Measurements from ENCODE around the gene ZNF700.
"Not testable (repeated sequence)": the region's sequence is repeated elsewhere in the genome, so short reads cannot be mapped to it uniquely, and the experiment has no call there.

ZNF700 gene

DNA sequence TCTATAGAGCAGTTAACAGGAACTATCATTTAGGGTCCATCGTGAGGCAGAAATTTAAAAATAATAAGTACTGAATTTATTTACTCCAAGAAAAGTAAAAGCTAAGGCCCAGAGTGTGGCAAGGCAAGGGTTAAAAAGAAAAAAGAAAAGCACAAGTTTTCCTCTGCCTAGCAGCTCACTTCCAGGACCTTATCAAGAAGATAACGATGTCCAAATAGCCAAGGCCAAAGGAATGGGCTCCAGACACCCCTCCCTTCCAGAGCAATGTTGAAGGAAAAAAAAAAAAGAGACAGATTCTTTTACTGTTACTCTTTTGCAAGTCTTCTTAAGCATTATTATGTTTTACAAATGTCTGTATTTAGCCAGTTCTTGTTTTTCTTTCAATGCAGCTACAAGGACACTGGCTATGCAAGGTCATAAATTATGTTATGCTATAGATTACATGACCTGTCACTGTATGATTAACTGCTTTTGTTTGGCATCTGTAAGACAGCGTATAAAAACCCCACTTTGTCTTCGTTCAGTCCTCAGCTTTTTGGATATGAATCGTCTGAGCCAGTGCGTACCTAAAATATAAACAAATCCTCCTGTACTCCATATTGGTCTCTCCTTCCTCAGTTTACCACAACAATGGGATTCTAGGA lies 2.9 kb upstream of the ZNF700 start:
- TF ChIP-seq ZNF274 (IDR thresholded peaks at IDR 0.05; ENCODE audit: low read depth, low read length) = no peak
- no peak for TF ChIP-seq YY1 (IDR thresholded peaks at IDR 0.05; ENCODE audit: insufficient read depth, insufficient read length)
- no peak for TF ChIP-seq SUZ12 (IDR thresholded peaks at IDR 0.05; ENCODE audit: extremely low read depth, insufficient read depth, insufficient read length)
- Histone ChIP-seq H3K9me3 (ENCODE audit: insufficient read depth, low read length) (no peaks in the 10 kb centered on the region), H3K27me3 (ENCODE audit: insufficient read depth, insufficient read length) (no peaks in the 10 kb centered on the region), H3K9ac (ENCODE audit: insufficient read length, low read depth) (no peak overlapping the region), H3K4me1 (ENCODE audit: insufficient read depth, insufficient read length) (peaks cover 4% of the 10 kb centered on the region), H3K4me3 (ENCODE audit: insufficient read length, low read depth) (no peak overlapping the region), H3K36me3 (ENCODE audit: insufficient read depth, insufficient read length, low read length) (peaks cover 4% of the 10 kb centered on the region)
- DNase-seq (ENCODE audit: low read depth, low spot score) = no peak

DNA sequence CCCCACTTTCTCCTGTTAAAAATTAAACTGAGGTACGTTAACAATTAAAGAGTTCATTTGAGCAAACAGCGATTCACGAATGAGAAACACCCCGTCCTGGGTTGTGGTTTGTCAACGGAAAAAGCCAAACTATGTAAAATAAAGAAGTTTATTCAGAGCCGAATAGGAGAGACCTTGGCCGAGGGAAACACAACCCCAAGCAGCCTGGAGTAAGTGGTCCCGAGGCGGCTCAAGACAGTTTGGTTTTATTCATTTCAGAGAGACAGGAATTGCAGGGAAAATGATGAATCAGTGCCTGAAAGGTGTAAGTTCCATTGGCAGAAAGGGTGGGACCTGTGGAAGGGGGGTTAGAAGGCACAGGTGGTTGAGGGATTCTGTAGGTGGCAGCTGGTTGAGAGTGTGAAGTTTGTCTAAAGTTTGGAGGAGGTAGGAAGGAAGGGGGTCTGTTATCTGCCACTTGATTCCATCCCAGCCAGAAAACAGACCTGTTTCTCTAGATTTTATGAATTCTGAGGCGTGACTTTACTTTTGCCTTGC lies 812 bp downstream of the ZNF700 start:
- not testable (repeated sequence) for H3K4me1 ChIP-seq (ENCODE audit: insufficient read depth, insufficient read length); H3K27me3 ChIP-seq (ENCODE audit: insufficient read depth, insufficient read length); H3K9me3 ChIP-seq (ENCODE audit: insufficient read depth, low read length); DNase-seq (ENCODE audit: low read depth, low spot score)
- peak overlapping the region; percentile 99 for H3K9ac ChIP-seq (ENCODE audit: insufficient read length, low read depth)
- H3K36me3 ChIP-seq (ENCODE audit: insufficient read depth, insufficient read length, low read length) = peaks cover 23% of the 10 kb centered on the region
- H3K4me3 ChIP-seq (ENCODE audit: insufficient read length, low read depth) = peak overlapping the region; percentile 83

DNA sequence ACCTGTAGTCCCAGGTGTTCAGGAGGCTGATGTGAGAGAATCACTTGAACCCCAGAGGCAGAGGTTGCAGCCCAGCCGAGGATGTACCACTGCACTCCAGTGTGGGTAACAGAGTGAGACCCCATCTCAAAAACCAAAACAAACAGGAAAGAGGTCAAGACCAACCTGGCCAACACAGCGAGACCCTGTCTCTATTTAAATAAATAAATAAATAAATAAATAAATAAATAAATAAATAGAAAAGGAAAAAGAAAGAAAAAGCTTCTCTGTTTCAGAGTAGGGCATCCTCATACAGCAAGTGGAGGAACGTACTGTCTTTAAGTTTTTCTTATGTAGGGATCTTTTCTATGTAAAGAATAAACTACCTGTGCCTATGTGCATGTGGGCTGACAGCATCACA lies 2.3 kb downstream of the ZNF700 start:
- Histone ChIP-seq H3K36me3 (ENCODE audit: insufficient read depth, insufficient read length, low read length) (peaks cover 26% of the 10 kb centered on the region), H3K9ac (ENCODE audit: insufficient read length, low read depth) (no peak overlapping the region), H3K27me3 (ENCODE audit: insufficient read depth, insufficient read length) (no peaks in the 10 kb centered on the region), H3K9me3 (ENCODE audit: insufficient read depth, low read length) (peaks cover 5% of the 10 kb centered on the region; the same call in 1 of the 2 replicates), H3K4me3 (ENCODE audit: insufficient read length, low read depth) (no peak overlapping the region), H3K4me1 (ENCODE audit: insufficient read depth, insufficient read length) (peaks cover 4% of the 10 kb centered on the region)
- TF ChIP-seq ZNF274 (IDR thresholded peaks at IDR 0.05; ENCODE audit: low read depth, low read length) (no peak), SUZ12 (IDR thresholded peaks at IDR 0.05; ENCODE audit: extremely low read depth, insufficient read depth, insufficient read length) (no peak), YY1 (IDR thresholded peaks at IDR 0.05; ENCODE audit: insufficient read depth, insufficient read length) (no peak)
- no peak for DNase-seq (ENCODE audit: low read depth, low spot score)

DNA sequence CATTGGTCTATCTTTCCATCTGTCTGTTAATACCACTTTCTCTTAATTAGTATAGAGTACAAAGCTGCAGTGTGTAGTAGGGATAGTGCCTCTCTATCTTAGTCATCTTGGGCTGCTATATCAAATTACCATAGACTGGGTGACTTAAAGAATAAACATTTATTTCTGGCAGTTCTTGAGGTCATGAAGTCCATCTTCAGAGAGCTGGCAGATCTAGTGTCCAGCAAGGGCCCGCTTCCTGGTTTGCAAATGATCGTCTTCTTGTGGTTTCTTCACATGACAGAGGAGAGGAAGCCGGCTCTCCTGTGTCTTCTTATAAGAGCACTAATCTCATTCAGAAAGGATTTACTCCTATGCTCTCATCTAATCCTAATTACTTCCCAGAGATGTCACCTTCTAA lies 6.1 kb downstream of the ZNF700 start:
- Histone ChIP-seq H3K9me3 (ENCODE audit: insufficient read depth, low read length) (peaks cover 24% of the 10 kb centered on the region; the same call in 1 of the 2 replicates), H3K27me3 (ENCODE audit: insufficient read depth, insufficient read length) (no peaks in the 10 kb centered on the region), H3K36me3 (ENCODE audit: insufficient read depth, insufficient read length, low read length) (peaks cover 33% of the 10 kb centered on the region), H3K4me1 (ENCODE audit: insufficient read depth, insufficient read length) (no peaks in the 10 kb centered on the region), H3K9ac (ENCODE audit: insufficient read length, low read depth) (no peak overlapping the region), H3K4me3 (ENCODE audit: insufficient read length, low read depth) (no peak overlapping the region)
- TF ChIP-seq YY1 (IDR thresholded peaks at IDR 0.05; ENCODE audit: insufficient read depth, insufficient read length) (no peak), SUZ12 (IDR thresholded peaks at IDR 0.05; ENCODE audit: extremely low read depth, insufficient read depth, insufficient read length) (no peak), ZNF274 (IDR thresholded peaks at IDR 0.05; ENCODE audit: low read depth, low read length) (no peak)
- no peak for DNase-seq (ENCODE audit: low read depth, low spot score)

DNA sequence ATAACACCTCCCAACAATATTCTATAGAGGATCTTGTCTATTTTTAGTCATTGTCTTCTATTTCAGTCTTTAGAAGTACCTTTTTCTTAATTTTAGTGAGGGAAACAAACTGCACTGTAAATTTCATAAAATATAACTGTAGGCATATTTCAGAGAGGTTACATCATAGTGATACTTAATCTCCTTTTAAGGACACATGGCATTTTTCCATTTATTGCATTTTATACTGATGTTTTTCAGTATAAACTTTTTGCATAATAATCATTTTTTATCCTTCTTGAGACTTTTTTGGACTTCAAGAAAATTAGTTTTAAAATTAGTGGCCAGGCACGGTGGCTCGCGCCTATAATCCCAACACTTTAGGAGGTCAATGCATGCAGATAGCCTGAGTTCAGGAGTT lies 6.6 kb downstream of the ZNF700 start:
- Histone ChIP-seq H3K36me3 (ENCODE audit: insufficient read depth, insufficient read length, low read length) (peaks cover 33% of the 10 kb centered on the region), H3K4me1 (ENCODE audit: insufficient read depth, insufficient read length) (no peaks in the 10 kb centered on the region), H3K9ac (ENCODE audit: insufficient read length, low read depth) (no peak overlapping the region), H3K9me3 (ENCODE audit: insufficient read depth, low read length) (peaks cover 24% of the 10 kb centered on the region; the same call in 1 of the 2 replicates), H3K27me3 (ENCODE audit: insufficient read depth, insufficient read length) (no peaks in the 10 kb centered on the region), H3K4me3 (ENCODE audit: insufficient read length, low read depth) (no peak overlapping the region)
- TF ChIP-seq YY1 (IDR thresholded peaks at IDR 0.05; ENCODE audit: insufficient read depth, insufficient read length) = no peak
- no peak for TF ChIP-seq SUZ12 (IDR thresholded peaks at IDR 0.05; ENCODE audit: extremely low read depth, insufficient read depth, insufficient read length)
- TF ChIP-seq ZNF274 (IDR thresholded peaks at IDR 0.05; ENCODE audit: low read depth, low read length) = no peak
- DNase-seq (ENCODE audit: low read depth, low spot score) = no peak

DNA sequence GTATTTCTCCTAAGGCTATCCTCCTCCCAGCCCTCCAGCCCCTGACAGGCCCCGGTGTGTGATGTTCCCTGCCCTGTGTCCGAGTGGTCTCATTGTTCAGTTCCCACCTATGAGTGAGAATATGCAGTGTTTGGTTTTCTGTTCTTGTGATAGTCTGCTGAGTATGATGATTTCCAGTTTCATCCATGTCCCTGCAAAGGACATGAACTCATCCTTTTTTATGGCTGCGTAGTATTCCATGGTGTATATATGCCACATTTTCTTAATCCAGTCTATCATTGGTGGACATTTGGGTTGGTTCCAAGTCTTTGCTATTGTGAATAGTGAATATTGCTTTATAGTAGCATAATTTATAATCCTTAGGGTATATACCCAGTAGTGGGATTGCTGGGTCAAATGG lies 10.9 kb downstream of the ZNF700 start:
- Histone ChIP-seq H3K36me3 (ENCODE audit: insufficient read depth, insufficient read length, low read length) (peaks cover 14% of the 10 kb centered on the region), H3K9me3 (ENCODE audit: insufficient read depth, low read length) (peaks cover 39% of the 10 kb centered on the region)
- not testable (repeated sequence) for H3K4me3 ChIP-seq (ENCODE audit: insufficient read length, low read depth); H3K4me1 ChIP-seq (ENCODE audit: insufficient read depth, insufficient read length); DNase-seq (ENCODE audit: low read depth, low spot score); H3K9ac ChIP-seq (ENCODE audit: insufficient read length, low read depth); H3K27me3 ChIP-seq (ENCODE audit: insufficient read depth, insufficient read length)

DNA sequence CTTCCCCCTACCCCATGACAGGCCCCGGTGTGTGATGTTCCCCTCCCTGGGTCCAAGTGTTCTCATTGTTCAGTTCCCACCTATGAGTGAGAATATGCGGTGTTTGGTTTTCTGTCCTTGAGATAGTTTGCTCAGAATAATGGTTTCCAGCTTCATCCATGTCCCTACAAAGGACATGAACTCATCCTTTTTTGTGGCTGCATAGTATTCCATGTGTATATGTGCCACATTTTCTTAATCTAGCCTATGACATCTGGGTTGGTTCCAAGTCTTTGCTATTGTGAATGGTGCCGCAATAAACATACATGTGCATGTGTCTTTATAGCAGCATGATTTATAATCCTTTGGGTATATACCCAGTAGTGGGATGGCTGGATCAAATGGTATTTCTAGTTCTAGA lies 13.5 kb downstream of the ZNF700 start:
- not testable (repeated sequence) for H3K27me3 ChIP-seq (ENCODE audit: insufficient read depth, insufficient read length); DNase-seq (ENCODE audit: low read depth, low spot score); H3K4me3 ChIP-seq (ENCODE audit: insufficient read length, low read depth); H3K4me1 ChIP-seq (ENCODE audit: insufficient read depth, insufficient read length); H3K9ac ChIP-seq (ENCODE audit: insufficient read length, low read depth)
- Histone ChIP-seq H3K9me3 (ENCODE audit: insufficient read depth, low read length) (peaks cover 59% of the 10 kb centered on the region), H3K36me3 (ENCODE audit: insufficient read depth, insufficient read length, low read length) (peaks cover 19% of the 10 kb centered on the region)

DNA sequence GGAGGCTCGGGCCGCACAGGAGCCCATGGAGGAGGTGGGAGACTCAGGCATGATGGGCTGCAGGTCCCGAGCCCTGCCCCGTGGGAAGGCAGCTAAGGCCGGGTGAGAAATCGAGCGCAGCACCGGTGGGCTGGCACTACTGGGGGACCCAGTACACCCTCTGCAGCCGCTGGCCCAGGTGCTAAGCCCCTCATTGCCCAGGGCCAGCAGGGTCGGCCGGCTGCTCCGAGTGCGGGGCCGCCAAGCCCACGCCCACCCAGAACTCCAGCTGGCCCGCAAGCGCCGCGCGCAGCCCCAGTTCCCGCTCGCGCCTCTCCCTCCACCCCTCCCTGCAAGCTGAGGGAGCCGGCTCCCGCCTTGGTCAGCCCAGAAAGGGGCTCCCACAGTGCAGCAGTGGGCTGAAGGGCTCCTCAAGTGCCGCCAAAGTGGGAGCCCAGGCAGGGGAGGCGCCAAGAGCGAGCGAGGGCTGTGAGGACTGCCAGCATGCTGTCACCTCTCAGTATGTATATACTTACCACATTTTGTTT lies 16.5 kb downstream of the ZNF700 start:
- H3K27me3 ChIP-seq (ENCODE audit: insufficient read depth, insufficient read length); H3K9ac ChIP-seq (ENCODE audit: insufficient read length, low read depth); DNase-seq (ENCODE audit: low read depth, low spot score); H3K4me3 ChIP-seq (ENCODE audit: insufficient read length, low read depth); H3K4me1 ChIP-seq (ENCODE audit: insufficient read depth, insufficient read length): not testable (repeated sequence)
- peaks cover 71% of the 10 kb centered on the region for H3K9me3 ChIP-seq (ENCODE audit: insufficient read depth, low read length)
- H3K36me3 ChIP-seq (ENCODE audit: insufficient read depth, insufficient read length, low read length) = peaks cover 36% of the 10 kb centered on the region
